HG03159 (cell line): Measurements from ENCODE around the gene SNRNP200.
A peak's percentile ranks its signal among the peaks of the same experiment; 100 is the strongest.
"Not testable (repeated sequence)": the region's sequence is repeated elsewhere in the genome, so short reads cannot be mapped to it uniquely, and the experiment has no call there.

Source experiments
- ATAC-seq: cut with Tn5 transposase; IDR thresholded peaks from one replicate; pipeline ENCODE4 v1.9.1; 2021; ENCODE audit warnings: mild to moderate bottlenecking, moderate library complexity; ENCODE audit not compliant: unreplicated experiment

SNRNP200 gene

GRCh38 chr2:96325884-96326255, 20.5 kb upstream of the SNRNP200 start:
- no peak for ATAC-seq

DNA sequence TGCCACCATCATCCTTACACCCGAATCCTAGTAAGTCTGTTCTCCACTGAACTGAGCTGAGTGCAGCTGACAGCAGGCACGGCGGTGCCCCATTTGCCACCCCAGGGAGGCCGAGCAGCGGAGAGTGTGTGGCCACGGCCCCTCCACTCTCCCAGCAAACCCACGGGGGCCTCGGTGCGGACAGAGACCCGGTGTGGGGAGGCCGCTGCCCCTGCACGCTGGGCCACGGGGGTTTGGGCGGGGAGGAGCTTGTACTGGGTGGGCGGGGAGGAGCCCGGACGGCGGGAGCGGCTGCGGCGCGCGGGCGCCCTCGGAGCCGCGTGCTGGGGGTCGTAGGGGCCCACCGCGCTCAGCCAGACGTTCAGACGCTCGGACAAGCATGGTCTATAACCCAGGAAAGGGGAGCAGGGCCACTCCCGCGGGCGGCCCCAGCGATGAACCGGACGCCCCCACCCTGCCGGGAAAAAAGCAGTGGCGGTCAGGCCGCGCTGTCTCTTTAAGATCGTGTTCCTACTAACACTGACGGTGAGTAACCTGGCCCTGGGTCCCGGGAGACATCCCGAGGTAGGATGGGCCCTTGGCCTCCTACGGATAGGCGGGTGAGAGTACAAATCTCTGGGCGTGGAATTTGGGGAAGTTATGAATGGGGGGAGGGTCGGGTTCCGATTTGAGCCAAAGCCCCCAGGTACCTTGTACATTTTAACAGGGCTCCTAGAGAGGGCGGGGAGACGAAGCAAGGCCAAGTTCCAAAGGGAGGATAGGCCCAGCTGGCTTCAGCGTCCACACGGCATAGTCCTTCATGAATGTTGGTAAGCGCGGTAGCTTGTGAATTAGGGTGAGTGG, 19.9 kb upstream of the SNRNP200 start, which contains the start of gene ITPRIPL1:
TSS of gene ITPRIPL1 (plus strand) at position 277 of the 843 bp plus-strand sequence. CDS start at position 800, 523 bp downstream.
- no peak for ATAC-seq

GRCh38 chr2:96324721-96325040, 19.3 kb upstream of the SNRNP200 start:
- ATAC-seq: no peak

- no peak for ATAC-seq
Observed at GRCh38 chr2:96323849-96324248, 18.5 kb upstream of the SNRNP200 start.

- ATAC-seq: peak; percentile 27
Observed at GRCh38 chr2:96320728-96321622, 15.6 kb upstream of the SNRNP200 start.

DNA sequence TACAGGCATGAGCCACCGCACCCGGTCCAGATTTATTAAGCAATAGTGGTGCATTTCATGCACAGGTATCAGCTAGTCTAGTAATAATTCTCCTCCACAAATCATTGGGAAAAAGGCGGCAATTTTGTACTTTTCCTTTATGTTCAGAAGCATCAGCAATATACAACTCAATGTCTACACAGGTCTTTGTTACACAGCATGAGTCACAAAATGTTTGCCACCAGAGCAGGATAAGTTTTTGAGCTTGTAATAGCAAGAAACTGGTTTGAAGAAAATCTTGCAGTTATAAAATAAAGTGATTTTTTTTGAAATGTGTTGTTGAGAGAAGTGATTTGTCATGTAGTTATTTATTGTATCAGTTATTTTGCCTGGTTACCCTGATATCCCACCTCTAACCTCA, 15.0 kb upstream of the SNRNP200 start:
- ATAC-seq: no peak

GRCh38 chr2:96319396-96319795, 14.1 kb upstream of the SNRNP200 start:
- ATAC-seq: no peak

GRCh38 chr2:96318723-96319122, 13.4 kb upstream of the SNRNP200 start:
- ATAC-seq: no peak

DNA sequence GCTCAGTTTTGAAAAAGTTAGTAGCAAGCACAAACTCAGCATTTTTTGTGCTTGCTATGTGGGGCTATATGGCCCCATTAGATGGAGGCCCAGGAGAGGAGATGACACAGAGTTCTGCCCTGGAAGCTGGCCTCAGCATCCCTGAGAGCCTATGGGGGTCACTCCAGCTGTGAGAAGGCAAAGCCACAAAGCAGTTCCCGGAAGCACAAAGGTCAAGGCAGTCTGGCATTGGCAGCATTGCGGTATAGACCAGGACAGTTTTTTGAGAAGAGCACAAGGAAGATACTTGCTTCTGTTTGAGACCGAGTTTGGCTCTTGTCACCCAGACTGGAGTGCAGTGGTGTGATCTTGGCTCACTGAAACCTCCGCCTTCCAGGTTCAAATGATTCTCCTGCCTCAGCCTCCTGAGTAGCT, 12.2 kb upstream of the SNRNP200 start:
- no peak for ATAC-seq

- ATAC-seq: no peak
Observed at GRCh38 chr2:96316999-96317398, 11.7 kb upstream of the SNRNP200 start.

- no peak for ATAC-seq
Observed at GRCh38 chr2:96315400-96316071, 10.2 kb upstream of the SNRNP200 start.

DNA sequence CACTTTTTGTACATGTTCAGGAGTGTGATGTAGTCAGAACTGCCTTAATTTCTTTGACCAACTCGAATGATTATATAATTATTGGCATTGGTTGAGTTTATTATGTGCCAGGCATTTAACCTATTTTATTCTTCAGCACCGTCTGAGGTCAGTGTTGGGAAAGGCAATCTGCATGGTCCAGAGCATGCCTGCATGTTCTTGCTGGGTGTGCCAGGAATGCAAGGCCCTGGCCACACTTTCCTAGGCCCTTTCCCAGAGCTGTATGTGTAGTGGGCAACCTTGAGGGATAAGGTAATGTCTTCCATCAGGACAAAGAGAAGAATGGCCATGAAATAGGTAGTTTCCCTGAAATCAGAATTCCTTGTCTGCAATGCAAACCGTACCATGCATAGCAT, 9.7 kb upstream of the SNRNP200 start:
- no peak for ATAC-seq

- ATAC-seq: no peak
Observed at GRCh38 chr2:96308248-96308647, 2.9 kb upstream of the SNRNP200 start.

- ATAC-seq: no peak
Observed at GRCh38 chr2:96306370-96306769, 1.0 kb upstream of the SNRNP200 start.

DNA sequence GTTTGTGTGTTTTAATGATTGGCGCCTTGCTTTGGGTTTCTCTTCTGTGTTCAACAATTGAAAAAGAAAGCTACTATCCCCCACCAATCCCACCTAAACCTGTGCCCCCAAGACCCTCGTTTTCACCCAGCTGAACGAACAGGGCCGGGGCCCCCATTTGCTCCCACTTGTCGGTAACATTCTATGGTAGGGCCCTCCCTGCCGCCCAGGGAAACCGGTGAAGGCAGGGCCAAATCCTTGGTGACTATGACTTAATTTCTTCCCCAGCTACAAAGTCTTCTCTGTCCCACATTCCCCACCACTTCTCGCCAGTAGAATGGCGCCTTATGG, 598 bp upstream of the SNRNP200 start:
- ATAC-seq: no peak

DNA sequence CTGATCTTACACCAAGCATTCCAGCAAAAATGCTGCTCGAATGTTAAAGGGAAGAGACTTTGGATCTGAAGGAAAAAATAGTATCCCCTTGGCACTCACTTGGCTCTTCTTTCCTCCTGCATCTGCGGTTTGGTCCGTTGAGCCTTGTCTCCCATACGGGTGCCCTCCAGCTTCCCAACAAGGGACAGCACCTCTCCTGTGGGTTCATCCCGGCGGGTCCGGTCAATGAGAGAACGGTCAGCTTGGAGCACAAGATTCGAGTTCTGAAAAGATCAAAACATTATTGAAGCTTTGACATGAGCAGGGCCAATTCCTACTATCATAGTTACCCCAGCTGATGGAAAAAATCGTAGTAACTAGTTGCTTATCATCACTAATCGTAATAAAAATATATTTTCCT, 740 bp downstream of the SNRNP200 start:
- no peak for ATAC-seq

DNA sequence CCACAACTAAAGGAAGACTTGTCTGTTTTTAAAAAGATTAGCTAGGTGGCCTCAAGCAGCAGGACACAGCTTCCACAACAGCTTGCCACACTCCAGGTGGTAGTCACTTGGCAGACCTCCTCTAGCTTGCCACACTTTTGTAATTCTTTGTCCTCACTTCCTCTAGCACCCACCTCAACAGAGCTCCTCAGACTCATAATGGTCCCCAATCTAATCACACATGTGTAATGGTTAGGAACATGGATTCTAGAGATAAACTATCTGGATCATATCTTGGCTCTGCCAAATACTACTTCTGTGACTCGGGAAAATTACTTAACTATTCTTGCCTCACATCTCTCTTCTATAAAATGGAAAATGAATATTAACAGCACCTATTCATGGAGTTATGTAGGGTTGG, 3.5 kb downstream of the SNRNP200 start:
- no peak for ATAC-seq

DNA sequence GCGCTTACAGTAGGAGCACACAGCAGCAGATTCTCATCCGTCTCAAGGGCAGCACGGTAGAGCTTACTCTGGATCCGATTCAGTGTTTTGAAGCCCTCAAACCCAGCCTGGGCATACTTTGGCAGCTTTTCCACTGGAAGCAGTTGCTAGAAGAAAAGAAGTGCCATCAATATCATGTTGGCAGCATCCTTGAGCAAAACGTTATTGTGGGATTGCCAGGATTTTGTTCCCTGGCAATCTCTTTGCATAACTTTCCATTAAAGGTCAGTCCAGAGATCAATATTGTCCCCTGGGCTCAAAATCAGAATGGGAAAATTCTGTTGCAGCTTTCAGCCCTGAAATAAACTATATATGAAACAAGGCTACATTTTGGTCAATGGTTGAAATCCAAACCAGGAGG, 8.4 kb downstream of the SNRNP200 start:
- no peak for ATAC-seq

- ATAC-seq: not testable (repeated sequence)
Observed at GRCh38 chr2:96294271-96294670, 11.1 kb downstream of the SNRNP200 start.

- no peak for ATAC-seq
Observed at GRCh38 chr2:96291751-96292150, 13.6 kb downstream of the SNRNP200 start.

DNA sequence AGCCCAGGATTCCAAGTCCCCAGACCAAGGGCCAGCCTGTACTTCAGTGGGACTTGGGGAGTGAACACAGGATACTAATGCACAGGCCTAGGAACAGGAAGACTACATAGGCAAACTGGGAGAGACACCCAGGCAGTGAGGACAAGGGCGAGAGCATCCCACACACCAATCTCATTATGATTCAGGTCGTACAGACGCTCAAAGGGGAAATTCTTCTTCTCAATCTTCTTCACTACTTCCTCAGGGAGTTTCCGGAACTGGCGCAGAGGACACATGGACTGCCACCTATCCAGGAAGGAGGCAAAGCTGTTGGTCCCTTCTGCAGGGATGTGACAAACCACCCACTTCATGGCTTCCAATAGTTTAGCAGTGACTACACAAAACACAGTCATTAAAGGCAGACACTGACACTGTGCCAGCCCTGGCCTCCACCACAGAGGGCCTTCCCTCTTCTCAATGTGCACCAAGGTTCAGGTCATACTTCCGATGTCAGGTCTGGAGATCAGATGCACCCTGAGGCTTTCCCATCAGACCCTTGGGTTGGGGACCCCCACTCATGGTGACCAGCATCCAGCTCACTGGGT, 18.0 kb downstream of the SNRNP200 start:
- ATAC-seq: no peak
